ENCODE data around the gene TUBGCP3.

The TUBGCP3 gene

DNA sequence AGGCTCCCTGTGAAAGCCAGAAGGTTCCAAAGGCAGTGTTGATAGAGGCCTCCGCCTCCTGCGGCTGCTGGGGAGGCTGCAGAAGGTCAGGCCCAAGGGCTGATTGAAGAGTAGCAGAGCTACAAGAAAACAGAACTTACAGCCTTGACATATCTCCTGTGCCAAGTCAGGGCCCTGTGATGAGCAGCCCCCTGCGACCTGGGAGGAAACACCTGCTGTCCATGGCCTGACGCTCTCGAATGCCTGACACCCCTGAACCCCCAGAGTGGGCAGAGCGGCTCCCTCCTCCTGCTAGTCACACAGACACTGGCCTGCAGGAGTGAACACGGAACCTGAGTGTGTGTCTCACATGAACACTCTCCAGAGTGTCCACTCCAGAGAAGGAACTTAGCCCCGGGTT is 38.2 kb upstream of the TUBGCP3 start:
- no peaks in the 10 kb centered on the region for H3K4me1 ChIP-seq (ENCODE audit: control insufficient read depth, low read depth, low read length)
- no peaks in the 10 kb centered on the region for H3K36me3 ChIP-seq (ENCODE audit: control insufficient read depth, low read depth, low read length)
- no peak overlapping the region for H3K27ac ChIP-seq (ENCODE audit: low read length)
- no peak overlapping the region for H3K4me3 ChIP-seq (ENCODE audit: low read length)
- no peak overlapping the region for H3K9ac ChIP-seq (ENCODE audit: low read length)
- no peaks in the 10 kb centered on the region for H3K9me3 ChIP-seq (ENCODE audit: control insufficient read depth, low read depth, low read length)
- no peaks in the 10 kb centered on the region for H3K27me3 ChIP-seq (ENCODE audit: control insufficient read depth, insufficient read depth, low read length)

DNA sequence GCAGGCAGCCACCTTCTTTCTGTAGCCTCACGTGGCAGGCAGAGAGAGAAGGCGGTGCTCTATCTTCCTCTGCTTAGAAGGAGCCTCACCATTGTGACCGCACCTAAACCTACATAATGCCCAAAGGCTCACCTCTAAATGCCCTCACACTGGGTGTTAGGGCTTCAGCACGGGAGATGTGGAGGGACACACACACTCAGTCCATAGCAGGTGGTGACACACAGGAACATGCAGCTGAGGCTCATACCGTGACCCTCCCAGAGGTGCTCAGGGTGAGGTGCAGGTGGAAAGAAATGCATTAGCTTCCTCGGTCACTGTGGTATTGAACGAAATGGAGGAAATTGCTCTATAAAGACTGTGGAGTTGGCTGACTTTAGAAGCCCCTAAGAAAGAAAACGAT is 37.7 kb upstream of the TUBGCP3 start:
- H3K4me1 ChIP-seq (ENCODE audit: control insufficient read depth, low read depth, low read length), result no peaks in the 10 kb centered on the region
- no peaks in the 10 kb centered on the region for H3K9me3 ChIP-seq (ENCODE audit: control insufficient read depth, low read depth, low read length)
- H3K27ac ChIP-seq (ENCODE audit: low read length), result no peak overlapping the region
- H3K9ac ChIP-seq (ENCODE audit: low read length), result no peak overlapping the region
- no peaks in the 10 kb centered on the region for H3K36me3 ChIP-seq (ENCODE audit: control insufficient read depth, low read depth, low read length)
- H3K27me3 ChIP-seq (ENCODE audit: control insufficient read depth, insufficient read depth, low read length), result no peaks in the 10 kb centered on the region
- H3K4me3 ChIP-seq (ENCODE audit: low read length), result no peak overlapping the region

DNA sequence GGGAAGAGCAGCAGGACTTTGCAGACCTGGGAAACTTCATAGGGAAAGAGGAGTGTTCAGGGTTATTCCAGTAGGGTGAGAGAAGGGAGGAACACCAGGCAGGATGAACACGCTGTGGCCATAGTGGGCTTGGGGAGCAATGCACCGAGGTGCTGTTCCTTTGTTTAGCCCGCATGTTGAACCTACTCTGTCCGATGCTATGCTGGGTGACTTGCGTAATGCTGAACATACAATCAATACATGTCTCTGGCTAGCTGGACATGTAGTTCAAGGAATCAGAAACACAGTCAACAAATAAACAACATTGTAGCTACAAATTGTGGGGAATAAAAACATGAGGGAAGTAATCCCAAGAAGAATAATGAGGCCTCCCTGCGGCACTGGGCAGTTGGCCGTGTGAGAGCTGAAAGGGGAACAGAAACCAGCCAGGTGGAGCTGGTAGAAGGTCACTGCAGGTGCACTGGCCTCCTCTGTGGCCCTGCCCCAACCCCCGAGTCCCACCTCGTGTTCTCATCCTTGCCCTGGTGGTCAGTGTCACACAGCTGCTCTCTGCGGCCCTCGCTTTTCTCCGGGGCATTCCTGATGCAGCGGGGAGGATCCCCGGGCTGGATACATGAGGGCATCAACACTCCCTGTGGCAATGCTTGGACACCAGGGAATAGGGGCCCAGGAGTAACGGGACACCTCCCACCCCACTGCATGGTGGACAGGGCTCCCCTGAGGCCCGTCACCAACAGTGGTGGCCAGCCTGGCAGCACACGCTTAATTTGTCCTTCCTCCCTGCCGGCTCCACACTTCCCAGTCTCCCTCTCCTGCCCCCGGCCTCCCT is 36.9 kb upstream of the TUBGCP3 start:
- no peaks in the 10 kb centered on the region for H3K9me3 ChIP-seq (ENCODE audit: control insufficient read depth, low read depth, low read length)
- H3K4me1 ChIP-seq (ENCODE audit: control insufficient read depth, low read depth, low read length), result no peaks in the 10 kb centered on the region
- no peak overlapping the region for H3K9ac ChIP-seq (ENCODE audit: low read length)
- no peaks in the 10 kb centered on the region for H3K36me3 ChIP-seq (ENCODE audit: control insufficient read depth, low read depth, low read length)
- H3K27ac ChIP-seq (ENCODE audit: low read length), result no peak overlapping the region
- H3K27me3 ChIP-seq (ENCODE audit: control insufficient read depth, insufficient read depth, low read length), result no peaks in the 10 kb centered on the region
- no peak overlapping the region for H3K4me3 ChIP-seq (ENCODE audit: low read length)

DNA sequence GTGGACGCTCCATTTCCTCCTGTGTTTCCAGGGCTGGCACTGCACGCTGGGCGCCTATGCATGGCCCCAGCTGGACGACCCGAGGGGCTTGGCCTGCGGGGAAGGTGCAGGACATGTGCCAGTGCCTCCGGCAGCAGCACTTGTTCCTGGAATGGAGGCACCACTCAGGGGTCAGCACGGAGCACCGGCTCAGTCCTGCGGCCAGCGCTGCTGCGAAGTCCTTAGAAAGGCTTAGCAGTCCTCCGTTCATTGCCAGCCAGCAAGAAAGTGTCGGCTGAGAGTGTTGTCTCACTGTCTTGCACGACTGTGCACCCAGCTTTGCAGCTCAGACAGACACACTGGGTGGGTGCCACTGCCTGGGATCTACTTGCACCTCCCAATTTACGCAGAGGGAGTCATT is 36.1 kb upstream of the TUBGCP3 start:
- H3K9ac ChIP-seq (ENCODE audit: low read length), result no peak overlapping the region
- no peaks in the 10 kb centered on the region for H3K9me3 ChIP-seq (ENCODE audit: control insufficient read depth, low read depth, low read length)
- H3K36me3 ChIP-seq (ENCODE audit: control insufficient read depth, low read depth, low read length), result no peaks in the 10 kb centered on the region
- H3K4me1 ChIP-seq (ENCODE audit: control insufficient read depth, low read depth, low read length), result no peaks in the 10 kb centered on the region
- no peaks in the 10 kb centered on the region for H3K27me3 ChIP-seq (ENCODE audit: control insufficient read depth, insufficient read depth, low read length)
- no peak overlapping the region for H3K27ac ChIP-seq (ENCODE audit: low read length)
- no peak overlapping the region for H3K4me3 ChIP-seq (ENCODE audit: low read length)

DNA sequence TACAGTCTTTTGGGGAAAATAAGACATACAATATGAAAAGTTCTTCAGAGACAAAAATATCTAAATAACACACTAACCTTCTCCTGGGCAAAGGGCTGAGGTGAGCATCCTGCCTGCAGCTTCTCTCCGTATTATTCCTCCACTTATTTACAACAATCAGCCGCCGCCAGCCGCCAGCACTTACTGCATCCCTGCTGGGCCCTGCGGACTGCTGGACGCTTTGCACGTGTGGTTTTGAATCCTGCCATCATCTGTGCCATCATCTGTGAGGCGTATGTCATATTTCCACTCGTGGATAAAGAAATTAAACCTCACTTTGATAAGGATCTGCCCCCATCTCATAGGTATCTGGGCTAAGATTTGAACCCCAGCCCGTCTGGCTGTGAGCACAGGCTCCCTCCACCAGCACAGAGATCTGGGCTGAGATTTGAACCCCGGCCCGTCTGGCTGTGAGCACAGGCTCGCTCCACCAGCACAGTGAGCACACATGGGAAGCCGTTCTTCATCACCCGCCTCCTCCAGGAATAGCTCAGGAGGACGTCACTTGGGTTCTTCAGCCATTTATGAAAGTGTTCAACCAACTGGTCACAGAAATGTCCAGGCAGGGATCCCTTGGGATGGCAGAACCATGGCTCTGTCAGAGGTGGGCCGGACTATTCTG is 35.2 kb upstream of the TUBGCP3 start:
- Histone ChIP-seq H3K9me3 (ENCODE audit: control insufficient read depth, low read depth, low read length) (no peaks in the 10 kb centered on the region), H3K27me3 (ENCODE audit: control insufficient read depth, insufficient read depth, low read length) (no peaks in the 10 kb centered on the region), H3K36me3 (ENCODE audit: control insufficient read depth, low read depth, low read length) (no peaks in the 10 kb centered on the region), H3K9ac (ENCODE audit: low read length) (no peak overlapping the region), H3K27ac (ENCODE audit: low read length) (no peak overlapping the region), H3K4me3 (ENCODE audit: low read length) (no peak overlapping the region), H3K4me1 (ENCODE audit: control insufficient read depth, low read depth, low read length) (no peaks in the 10 kb centered on the region)

DNA sequence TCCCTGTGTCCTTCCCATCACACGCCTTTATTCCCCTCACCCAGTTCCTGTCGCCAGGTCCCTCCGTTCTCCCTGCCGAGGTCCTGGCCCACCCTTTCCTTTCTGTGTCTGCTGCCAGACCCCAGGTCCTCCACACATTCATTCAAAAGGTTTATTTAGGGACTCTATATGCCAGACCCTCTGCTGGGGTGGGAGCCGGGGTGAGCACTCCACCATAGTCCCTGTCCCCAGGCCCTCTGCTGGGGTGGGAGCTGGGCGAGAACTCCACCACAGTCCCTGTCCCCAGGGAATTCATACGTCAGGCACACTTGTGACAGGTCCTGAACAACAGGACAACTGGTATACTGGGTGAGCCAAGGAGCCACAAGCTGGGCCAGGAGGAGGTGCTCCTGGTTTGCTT is 34.4 kb upstream of the TUBGCP3 start:
- H3K9ac ChIP-seq (ENCODE audit: low read length), result no peak overlapping the region
- no peaks in the 10 kb centered on the region for H3K4me1 ChIP-seq (ENCODE audit: control insufficient read depth, low read depth, low read length)
- no peak overlapping the region for H3K27ac ChIP-seq (ENCODE audit: low read length)
- H3K4me3 ChIP-seq (ENCODE audit: low read length), result no peak overlapping the region
- no peaks in the 10 kb centered on the region for H3K36me3 ChIP-seq (ENCODE audit: control insufficient read depth, low read depth, low read length)
- no peaks in the 10 kb centered on the region for H3K27me3 ChIP-seq (ENCODE audit: control insufficient read depth, insufficient read depth, low read length)
- no peaks in the 10 kb centered on the region for H3K9me3 ChIP-seq (ENCODE audit: control insufficient read depth, low read depth, low read length)

DNA sequence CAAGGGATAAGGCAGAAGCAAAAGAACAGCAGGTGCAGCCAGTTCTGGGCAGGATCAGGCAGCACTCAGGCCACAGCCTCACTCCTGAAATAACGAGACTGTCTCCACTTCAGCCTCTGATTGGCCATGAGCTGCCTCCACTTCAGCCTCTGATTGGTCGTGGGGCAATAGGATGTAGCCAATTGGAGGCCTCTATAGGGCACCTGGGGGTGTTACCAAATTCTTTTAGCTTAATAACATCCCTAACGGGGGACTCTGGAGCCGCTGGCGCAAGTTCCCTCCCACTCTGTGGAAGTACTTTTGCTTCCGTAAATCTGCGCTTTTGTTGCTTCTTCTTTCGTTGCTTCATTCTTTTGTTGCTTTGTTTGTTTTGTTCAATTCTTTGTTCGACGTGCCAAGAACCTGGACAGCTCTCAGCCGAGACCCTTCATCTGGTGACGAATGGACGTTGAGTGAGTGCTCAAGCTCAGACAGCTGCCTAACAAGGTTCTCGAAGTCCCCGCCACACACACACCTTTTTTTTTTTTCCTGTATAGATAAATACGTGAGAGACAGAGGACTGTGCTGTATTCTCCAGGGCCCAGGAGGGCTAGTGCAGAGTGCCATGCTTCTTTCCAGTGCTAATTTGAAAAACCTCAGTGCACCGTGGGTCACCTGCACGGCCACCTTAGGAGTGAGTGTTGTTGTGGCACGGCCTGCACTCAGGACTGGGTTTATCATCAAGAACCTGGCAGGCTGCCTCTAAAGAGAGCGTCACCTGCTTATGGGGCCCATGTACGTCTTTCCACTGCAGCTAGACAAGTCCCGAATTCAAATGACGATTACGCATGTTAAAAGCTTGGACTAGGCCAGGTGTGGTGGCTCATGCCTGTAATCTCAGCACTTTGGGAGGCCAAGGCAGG is 32.0 kb upstream of the TUBGCP3 start:
- no peak overlapping the region for H3K27ac ChIP-seq (ENCODE audit: low read length)
- H3K27me3 ChIP-seq (ENCODE audit: control insufficient read depth, insufficient read depth, low read length), result no peaks in the 10 kb centered on the region
- H3K4me1 ChIP-seq (ENCODE audit: control insufficient read depth, low read depth, low read length), result no peaks in the 10 kb centered on the region
- no peaks in the 10 kb centered on the region for H3K9me3 ChIP-seq (ENCODE audit: control insufficient read depth, low read depth, low read length)
- H3K9ac ChIP-seq (ENCODE audit: low read length), result no peak overlapping the region
- peak overlapping the region; percentile 60 for H3K4me3 ChIP-seq (ENCODE audit: low read length)
- no peaks in the 10 kb centered on the region for H3K36me3 ChIP-seq (ENCODE audit: control insufficient read depth, low read depth, low read length)

DNA sequence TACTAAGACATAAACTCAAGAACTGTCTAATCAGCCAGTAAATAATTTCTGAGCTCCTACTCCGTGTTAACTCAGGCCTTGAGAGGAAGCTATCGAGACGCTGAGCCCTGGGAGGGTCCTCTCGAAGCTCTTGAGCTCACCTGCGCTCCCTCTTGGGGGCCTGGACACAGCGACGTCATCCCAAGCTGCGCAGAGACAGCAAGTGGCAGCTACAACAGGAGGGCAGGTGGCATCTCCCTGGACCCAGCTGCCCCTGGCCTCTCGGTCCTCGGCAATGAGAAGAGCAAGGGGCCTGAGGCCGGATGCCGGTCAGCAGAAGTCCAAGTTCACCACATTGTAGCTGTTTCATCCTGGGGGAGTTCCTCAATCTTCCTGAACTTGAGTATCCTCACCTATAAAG is 30.5 kb upstream of the TUBGCP3 start:
- H3K9me3 ChIP-seq (ENCODE audit: control insufficient read depth, low read depth, low read length), result no peaks in the 10 kb centered on the region
- H3K4me1 ChIP-seq (ENCODE audit: control insufficient read depth, low read depth, low read length), result no peaks in the 10 kb centered on the region
- H3K36me3 ChIP-seq (ENCODE audit: control insufficient read depth, low read depth, low read length), result no peaks in the 10 kb centered on the region
- H3K4me3 ChIP-seq (ENCODE audit: low read length), result no peak overlapping the region
- H3K9ac ChIP-seq (ENCODE audit: low read length), result no peak overlapping the region
- no peaks in the 10 kb centered on the region for H3K27me3 ChIP-seq (ENCODE audit: control insufficient read depth, insufficient read depth, low read length)
- no peak overlapping the region for H3K27ac ChIP-seq (ENCODE audit: low read length)

DNA sequence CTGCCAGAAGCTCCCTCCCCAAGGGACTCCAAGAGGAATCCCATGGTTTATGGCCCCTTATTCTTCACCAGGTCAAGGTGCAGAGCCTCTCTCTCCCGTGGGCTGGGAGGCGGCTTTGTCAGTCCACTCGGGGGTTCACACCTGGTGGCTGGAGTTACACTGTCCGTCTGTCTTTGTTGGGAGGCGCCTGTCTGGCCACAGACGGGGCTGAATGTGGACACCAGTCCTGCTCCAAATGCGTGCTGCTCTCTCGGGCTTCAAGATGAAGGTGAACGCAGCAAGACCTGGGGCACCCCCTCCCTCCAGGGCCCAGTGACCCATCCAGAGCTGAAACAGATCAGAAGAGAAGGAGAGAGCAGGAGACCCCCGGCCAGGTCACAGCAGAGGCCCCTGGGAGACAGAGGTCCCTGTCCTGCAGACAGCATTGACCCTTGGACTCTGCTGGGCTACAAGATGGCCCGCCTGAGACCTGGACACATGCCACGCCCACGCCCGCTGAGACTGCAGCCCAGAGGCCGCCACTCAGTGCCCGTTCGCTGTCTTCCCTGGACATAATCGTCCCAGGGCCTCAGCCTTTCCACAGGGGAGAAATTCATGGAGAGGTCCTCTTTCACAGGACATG is 29.9 kb upstream of the TUBGCP3 start:
- Histone ChIP-seq H3K9me3 (ENCODE audit: control insufficient read depth, low read depth, low read length) (no peaks in the 10 kb centered on the region), H3K4me3 (ENCODE audit: low read length) (no peak overlapping the region), H3K36me3 (ENCODE audit: control insufficient read depth, low read depth, low read length) (no peaks in the 10 kb centered on the region), H3K27me3 (ENCODE audit: control insufficient read depth, insufficient read depth, low read length) (no peaks in the 10 kb centered on the region), H3K4me1 (ENCODE audit: control insufficient read depth, low read depth, low read length) (no peaks in the 10 kb centered on the region), H3K27ac (ENCODE audit: low read length) (no peak overlapping the region), H3K9ac (ENCODE audit: low read length) (no peak overlapping the region)

DNA sequence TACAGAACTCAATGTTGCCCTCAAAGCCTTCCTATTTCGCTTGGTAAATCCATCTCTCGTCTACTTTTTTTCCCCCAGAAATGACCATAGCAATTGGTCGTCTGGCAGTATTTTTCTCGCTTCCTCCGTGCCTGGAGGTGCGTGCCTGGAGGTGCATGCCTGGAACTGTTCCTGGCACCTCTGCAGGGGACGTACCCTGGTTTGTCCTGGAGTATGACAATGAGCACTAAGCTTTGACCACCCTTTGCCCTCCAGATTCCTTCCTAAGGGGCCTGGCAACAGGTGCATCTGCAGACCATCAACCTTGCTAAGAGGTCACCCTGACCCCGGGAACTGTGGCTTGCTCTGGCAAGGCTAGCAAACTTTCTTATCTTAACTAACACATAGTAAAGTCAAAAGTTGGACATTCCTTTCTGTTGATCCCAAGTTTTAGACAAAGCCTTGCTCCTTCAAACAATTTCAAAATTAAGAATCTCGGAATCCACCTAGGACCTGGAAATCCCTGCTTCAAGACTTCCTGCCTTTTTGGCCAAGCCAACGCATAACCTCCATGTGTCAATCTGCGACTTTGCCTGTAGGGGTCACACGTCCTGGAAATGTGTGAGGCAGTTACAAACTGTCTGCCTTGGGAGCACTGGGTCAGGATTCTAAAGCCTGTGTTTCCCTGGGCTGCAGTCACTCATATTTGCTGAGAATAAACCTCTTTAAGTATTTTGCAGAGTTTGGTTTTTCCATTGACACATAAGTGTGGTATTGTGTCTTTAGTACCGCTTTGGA is 28.8 kb upstream of the TUBGCP3 start:
- Histone ChIP-seq H3K27ac (ENCODE audit: low read length) (no peak overlapping the region), H3K27me3 (ENCODE audit: control insufficient read depth, insufficient read depth, low read length) (no peaks in the 10 kb centered on the region), H3K9me3 (ENCODE audit: control insufficient read depth, low read depth, low read length) (no peaks in the 10 kb centered on the region), H3K9ac (ENCODE audit: low read length) (no peak overlapping the region), H3K4me1 (ENCODE audit: control insufficient read depth, low read depth, low read length) (no peaks in the 10 kb centered on the region), H3K4me3 (ENCODE audit: low read length) (no peak overlapping the region), H3K36me3 (ENCODE audit: control insufficient read depth, low read depth, low read length) (no peaks in the 10 kb centered on the region)
